ENCODE measurements around the gene HECW1. TPM values are rescaled to one million over a fixed set of nuclear protein-coding genes. Genes with fewer than 3 reads are reported as not detected.

HECW1 gene
- total and polyA plus RNA-seq, 11 donors, result 0.23 TPM; not detected in 10

DNA sequence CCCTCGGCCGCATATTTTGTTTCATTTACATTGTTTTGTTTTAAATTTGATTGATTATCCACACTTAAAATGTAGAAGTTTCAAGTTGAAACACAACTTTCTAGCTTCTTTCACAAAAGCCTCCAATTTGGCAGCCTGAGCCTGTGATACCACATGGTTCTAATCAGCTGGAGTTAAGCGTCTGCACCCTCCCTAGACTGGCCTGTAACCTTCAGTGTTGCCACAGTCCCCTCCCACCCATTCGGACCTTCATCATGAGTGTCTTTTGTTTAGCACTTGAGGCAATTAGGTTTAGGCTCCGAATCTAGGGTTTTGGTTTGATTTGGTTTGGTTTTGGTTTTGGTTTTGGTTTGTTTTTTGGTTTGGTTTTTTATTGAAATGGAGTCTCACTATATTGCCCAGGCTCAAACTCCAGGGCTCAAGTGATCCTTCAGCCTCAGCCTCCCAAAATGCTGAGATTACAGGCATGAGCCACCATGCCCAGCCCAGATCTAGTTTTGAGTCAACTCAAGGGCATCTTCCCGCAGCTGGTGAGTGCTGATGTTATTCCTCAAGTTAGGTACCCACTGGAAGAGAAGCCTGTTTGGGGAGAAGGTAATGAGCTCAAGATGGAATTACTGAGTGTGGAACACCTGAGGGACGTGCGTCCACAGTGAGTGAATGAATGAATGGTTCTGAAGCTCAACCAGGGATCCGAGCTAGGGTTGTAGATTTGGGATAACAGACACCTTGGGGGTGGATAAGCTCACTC lies 201.4 kb downstream of the HECW1 start:
- Histone ChIP-seq H3K4me3 (no peak overlapping the region), H3K4me1 (no peaks in the 10 kb centered on the region), H3K36me3 (no peaks in the 10 kb centered on the region), H3K27me3 (no peaks in the 10 kb centered on the region), H3K27ac (no peak overlapping the region), H3K9me3 (no peaks in the 10 kb centered on the region)
- DNase-seq (no peak), ATAC-seq (no peak)
- no peak for TF ChIP-seq POLR2A (IDR thresholded peaks at IDR 0.05)
- TF ChIP-seq, protein P1, sequence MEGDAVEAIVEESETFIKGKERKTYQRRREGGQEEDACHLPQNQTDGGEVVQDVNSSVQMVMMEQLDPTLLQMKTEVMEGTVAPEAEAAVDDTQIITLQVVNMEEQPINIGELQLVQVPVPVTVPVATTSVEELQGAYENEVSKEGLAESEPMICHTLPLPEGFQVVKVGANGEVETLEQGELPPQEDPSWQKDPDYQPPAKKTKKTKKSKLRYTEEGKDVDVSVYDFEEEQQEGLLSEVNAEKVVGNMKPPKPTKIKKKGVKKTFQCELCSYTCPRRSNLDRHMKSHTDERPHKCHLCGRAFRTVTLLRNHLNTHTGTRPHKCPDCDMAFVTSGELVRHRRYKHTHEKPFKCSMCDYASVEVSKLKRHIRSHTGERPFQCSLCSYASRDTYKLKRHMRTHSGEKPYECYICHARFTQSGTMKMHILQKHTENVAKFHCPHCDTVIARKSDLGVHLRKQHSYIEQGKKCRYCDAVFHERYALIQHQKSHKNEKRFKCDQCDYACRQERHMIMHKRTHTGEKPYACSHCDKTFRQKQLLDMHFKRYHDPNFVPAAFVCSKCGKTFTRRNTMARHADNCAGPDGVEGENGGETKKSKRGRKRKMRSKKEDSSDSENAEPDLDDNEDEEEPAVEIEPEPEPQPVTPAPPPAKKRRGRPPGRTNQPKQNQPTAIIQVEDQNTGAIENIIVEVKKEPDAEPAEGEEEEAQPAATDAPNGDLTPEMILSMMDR (IDR thresholded peaks at IDR 0.05), result no peak
- intact Hi-C loops (cut with DNase I), result no loop called here
- 64 to 85% (median 80%) methylated on average over 9 of the region's 9 CpGs for WGBS, 4 donors

DNA sequence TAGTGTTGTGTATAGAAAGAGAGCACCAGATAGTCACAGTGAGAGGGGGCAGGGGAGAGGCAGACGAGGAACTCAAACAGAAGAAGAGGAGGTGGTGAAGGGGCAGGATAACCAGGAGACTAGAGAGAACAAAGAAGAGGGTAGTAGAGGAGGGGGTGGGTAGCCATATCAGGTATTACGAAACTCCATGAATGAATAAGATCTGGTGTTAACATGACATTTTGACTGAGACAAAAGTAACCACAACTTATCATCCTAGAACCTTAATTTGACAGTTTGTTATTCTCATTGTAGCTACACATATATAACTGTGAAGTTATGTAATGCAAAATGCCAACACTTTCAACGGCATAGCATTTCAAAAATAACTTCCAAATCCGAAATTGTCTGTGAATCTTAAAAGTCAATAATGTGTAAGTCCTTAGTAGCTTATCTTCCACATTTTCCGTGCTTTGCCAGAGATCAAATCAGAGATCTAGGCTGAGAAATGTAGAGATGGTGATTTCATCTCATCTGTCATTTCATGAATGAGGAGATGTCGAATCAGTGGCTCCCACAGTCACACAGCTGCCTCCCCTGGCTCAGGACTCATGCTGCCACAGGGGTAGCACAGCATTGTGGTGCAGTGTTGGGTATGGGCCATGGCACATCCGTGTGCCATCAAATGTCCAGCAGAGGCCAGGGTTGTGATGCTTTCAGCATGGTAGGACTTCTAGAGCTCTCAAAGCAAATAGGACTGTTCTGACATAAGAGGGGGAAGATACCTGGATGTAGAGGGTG lies 202.1 kb downstream of the HECW1 start:
- Histone ChIP-seq H3K36me3 (no peaks in the 10 kb centered on the region), H3K4me1 (no peaks in the 10 kb centered on the region), H3K4me3 (no peak overlapping the region), H3K9me3 (no peaks in the 10 kb centered on the region), H3K27ac (no peak overlapping the region), H3K27me3 (no peaks in the 10 kb centered on the region)
- TF ChIP-seq, protein P1 (IDR thresholded peaks at IDR 0.05), result no peak
- intact Hi-C loops (cut with DNase I), result no loop called here
- ATAC-seq (no peak), DNase-seq (no peak)
- 63 to 67% (median 64%) methylated on average over 7 of the region's 7 CpGs for WGBS, 4 donors

DNA sequence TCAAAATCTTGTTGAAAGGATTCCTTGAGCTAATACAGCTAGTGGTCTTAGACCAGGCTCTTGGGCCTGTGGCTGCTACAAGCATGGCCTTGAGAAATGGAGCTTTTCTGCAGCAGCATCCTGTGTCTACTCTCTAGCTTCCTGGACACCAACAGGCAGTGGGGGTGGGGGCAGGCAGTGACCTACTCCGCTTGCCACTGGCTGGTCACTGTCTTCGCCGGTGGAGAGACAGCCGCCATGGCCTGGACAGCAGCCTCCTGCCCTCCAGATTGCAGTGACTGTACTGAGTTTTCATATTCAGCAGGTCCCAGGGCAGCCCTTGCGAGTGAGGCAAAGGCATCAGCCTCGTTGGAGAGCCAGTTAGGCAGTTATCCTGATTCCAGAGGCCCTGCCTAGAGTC lies 204.6 kb downstream of the HECW1 start:
- Histone ChIP-seq H3K27me3 (no peaks in the 10 kb centered on the region), H3K9me3 (no peaks in the 10 kb centered on the region), H3K4me1 (no peaks in the 10 kb centered on the region), H3K4me3 (no peak overlapping the region), H3K27ac (no peak overlapping the region), H3K36me3 (no peaks in the 10 kb centered on the region)
- intact Hi-C loops (cut with DNase I), result no loop called here
- WGBS, 4 donors, result 54 to 68% (median 61%) methylated on average over 6 of the region's 6 CpGs
- TF ChIP-seq, protein P1 (IDR thresholded peaks at IDR 0.05), result no peak
- TF ChIP-seq POLR2A (IDR thresholded peaks at IDR 0.05), result no peak
- ATAC-seq, result no peak
- DNase-seq, result no peak

DNA sequence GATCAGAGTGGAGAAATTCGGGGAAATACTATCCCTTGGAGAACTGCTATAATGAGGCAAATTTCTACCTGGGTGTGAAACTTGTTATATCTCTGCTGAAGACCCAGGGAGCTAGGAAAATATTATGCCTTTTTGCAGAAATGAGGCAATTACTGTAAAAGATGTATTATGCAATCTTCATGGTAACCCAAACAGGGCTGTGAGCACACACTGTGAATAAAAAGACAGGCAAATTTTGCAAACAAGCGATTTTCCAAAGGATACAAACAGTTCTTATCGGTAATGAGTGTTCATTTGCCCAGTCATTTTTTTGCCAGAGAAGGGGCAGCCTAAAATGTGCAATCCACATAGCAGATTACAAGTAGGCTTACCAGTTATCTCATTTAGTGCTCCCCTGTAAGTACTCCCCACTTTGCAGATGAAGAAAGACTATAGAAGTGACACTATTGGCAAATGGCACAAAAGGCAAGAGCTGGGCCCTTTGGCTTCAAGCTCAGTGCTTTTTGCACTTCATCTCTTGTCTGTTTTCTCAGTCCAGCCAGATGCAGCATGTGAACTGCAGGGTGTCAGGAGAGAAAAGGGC lies 205.8 kb downstream of the HECW1 start:
- no peak for ATAC-seq
- 84 to 88% (median 86%) methylated on average over 3 of the region's 3 CpGs for WGBS, 4 donors

More for the DNA sequence above, 205.8 kb downstream of the HECW1 start:
- no peak overlapping the region for H3K4me3 ChIP-seq
- intact Hi-C loops (cut with DNase I), result no loop called here
- H3K4me1 ChIP-seq, result no peaks in the 10 kb centered on the region
- peaks cover 0 to 5% (median 0%) of the 10 kb centered on the region in 9 donors for H3K27me3 ChIP-seq
- no peak for TF ChIP-seq POLR2A (IDR thresholded peaks at IDR 0.05)
- TF ChIP-seq, protein P1 (IDR thresholded peaks at IDR 0.05), result no peak
- no peaks in the 10 kb centered on the region for H3K36me3 ChIP-seq
- no peaks in the 10 kb centered on the region for H3K9me3 ChIP-seq
- H3K27ac ChIP-seq, result no peak overlapping the region
- no peak for DNase-seq

Data from heart left ventricle (tissue), 16 donors.